GM12878 (cell line): ENCODE results near the gene ATP13A2. TPM values are rescaled to one million over a fixed set of nuclear protein-coding genes. Genes with fewer than 3 reads are reported as not detected.
A peak's percentile ranks its signal among the peaks of the same experiment; 100 is the strongest.

ENCODE experiments used
- CBFB ChIP-seq: IDR thresholded peaks from 2 replicates; pipeline ENCODE4 v1.6.1; 2016; ENCODE audit warnings: antibody characterized with exemption, low read depth
- E2F4 ChIP-seq: IDR thresholded peaks from 2 replicates; pipeline ENCODE4 v1.6.1; 2012; ENCODE audit warnings: low read depth, low read length, improper control_type of control experiment
- FOXM1 ChIP-seq: IDR thresholded peaks from 2 replicates; pipeline ENCODE4 v1.6.1; 2012; ENCODE audit warnings: low read depth, mild to moderate bottlenecking, inconsistent platforms, low read length, moderate library complexity
- GABPA ChIP-seq: IDR thresholded peaks from 2 replicates; pipeline ENCODE4 v1.6.1; 2014; ENCODE audit warnings: antibody characterized with exemption, low read depth, mild to moderate bottlenecking, inconsistent platforms
- HSF1 ChIP-seq: fragments of 150-350 bp; IDR thresholded peaks from 2 replicates; pipeline ENCODE4 v1.6.1; 2014; ENCODE audit warnings: mild to moderate bottlenecking, low read depth, low read length
- IRF3 ChIP-seq: fragments of 450-650 bp; IDR thresholded peaks from 2 replicates; pipeline ENCODE4 v1.6.1; 2014; ENCODE audit warnings: mild to moderate bottlenecking
- JUND ChIP-seq: IDR thresholded peaks from 2 replicates; pipeline ENCODE4 v1.6.1; 2012; ENCODE audit warnings: low read depth, mild to moderate bottlenecking, low read length, improper control_type of control experiment, moderate library complexity
- NFYB ChIP-seq: IDR thresholded peaks from 2 replicates; pipeline ENCODE4 v1.6.1; 2011; ENCODE audit warnings: low read depth, mild to moderate bottlenecking, low read length, improper control_type of control experiment, moderate library complexity; ENCODE audit not compliant: insufficient read depth
- NR2C2 ChIP-seq: IDR thresholded peaks from 2 replicates; pipeline ENCODE4 v1.6.1; 2011; ENCODE audit warnings: borderline replicate concordance, low read depth; ENCODE audit not compliant: control insufficient read depth, insufficient read length
- POLR2AphosphoS2 ChIP-seq: IDR thresholded peaks from 2 replicates; pipeline ENCODE4 v1.6.1; 2011; ENCODE audit warnings: low read depth, mild to moderate bottlenecking, low read length, improper control_type of control experiment, moderate library complexity
- POU2F2 ChIP-seq: IDR thresholded peaks from 3 replicates; pipeline ENCODE4 v1.6.1; 2011; ENCODE audit warnings: low read depth, mild to moderate bottlenecking, low read length, borderline replicate concordance
- RELB ChIP-seq: fragments of 450-650 bp; IDR thresholded peaks from 2 replicates; pipeline ENCODE4 v1.6.1; 2017; ENCODE audit warnings: low read depth, mild to moderate bottlenecking, moderate library complexity
- RFX5 ChIP-seq: IDR thresholded peaks from 2 replicates; pipeline ENCODE4 v1.6.1; 2011; ENCODE audit warnings: low read depth, low read length, improper control_type of control experiment
- SMAD5 ChIP-seq: IDR thresholded peaks from 2 replicates; pipeline ENCODE4 v1.6.1; 2016; ENCODE audit warnings: antibody characterized with exemption, low read depth
- SMC3 ChIP-seq: IDR thresholded peaks from 2 replicates; pipeline ENCODE4 v1.6.1; 2011; ENCODE audit warnings: low read length, improper control_type of control experiment, borderline replicate concordance
- SPI1 ChIP-seq: IDR thresholded peaks from 2 replicates; pipeline ENCODE4 v1.6.1; 2011; ENCODE audit warnings: low read depth, mild to moderate bottlenecking, low read length, moderate library complexity, borderline replicate concordance; ENCODE audit not compliant: insufficient read depth
- USF1 ChIP-seq: IDR thresholded peaks from 2 replicates; pipeline ENCODE4 v1.6.1; 2011; ENCODE audit warnings: borderline replicate concordance, low read depth, mild to moderate bottlenecking, moderate library complexity, mixed read lengths, low read length; ENCODE audit not compliant: insufficient read depth; ENCODE audit errors: extremely low read length
- ZNF24 ChIP-seq: fragments of 450-650 bp; IDR thresholded peaks from 2 replicates; pipeline ENCODE4 v1.6.1; 2017; ENCODE audit warnings: antibody characterized with exemption, mild to moderate bottlenecking
- polyA plus RNA-seq, 11 experiments: library from polyadenylated mRNA; depleted of rRNA in 4 of 11; unstranded in 6 of 11; stranded (reverse) in 5 of 11; fragments of >200 nt; fragmentation: Nextera tagmentation in 4 of 11; fragmentation: Illumina TruSeq in 1 of 11; extraction: Ambion mirVana in 4 of 11; extraction: Trizol in 1 of 11; gene quantifications; 1 replicate in 1 of 11; 2 replicates in 10 of 11; pipeline versions ENCODE4 v1.2.1 to v1.2.3, GENCODE V29; 2011 to 2016; ENCODE audit warnings: inconsistent platforms in 2 of 11, missing spikeins in 2 of 11, low read depth in 1 of 11
- total RNA-seq, 4 experiments: library from RNA; depleted of rRNA in 3 of 4; stranded (reverse); fragments of >200 nt in 3 of 4; fragmentation: Illumina TruSeq in 1 of 4; extraction: Trizol in 1 of 4; gene quantifications; 2 replicates each; pipeline versions ENCODE4 v1.2.1 to v1.2.3, GENCODE V29; 2013 to 2021
- TF ChIP-seq, protein P1 (sequence below): fragments of 450-650 bp; IDR thresholded peaks from 2 replicates; pipeline ENCODE4 v1.6.1; 2017; ENCODE audit warnings: borderline replicate concordance

The ATP13A2 gene
- total and polyA plus RNA-seq, 10 of the 15 experiments (the other 5 are each of a cell fraction or from before 2014, with no cell fraction given), result 0.24 to 30.5 (median 8.0) TPM

DNA sequence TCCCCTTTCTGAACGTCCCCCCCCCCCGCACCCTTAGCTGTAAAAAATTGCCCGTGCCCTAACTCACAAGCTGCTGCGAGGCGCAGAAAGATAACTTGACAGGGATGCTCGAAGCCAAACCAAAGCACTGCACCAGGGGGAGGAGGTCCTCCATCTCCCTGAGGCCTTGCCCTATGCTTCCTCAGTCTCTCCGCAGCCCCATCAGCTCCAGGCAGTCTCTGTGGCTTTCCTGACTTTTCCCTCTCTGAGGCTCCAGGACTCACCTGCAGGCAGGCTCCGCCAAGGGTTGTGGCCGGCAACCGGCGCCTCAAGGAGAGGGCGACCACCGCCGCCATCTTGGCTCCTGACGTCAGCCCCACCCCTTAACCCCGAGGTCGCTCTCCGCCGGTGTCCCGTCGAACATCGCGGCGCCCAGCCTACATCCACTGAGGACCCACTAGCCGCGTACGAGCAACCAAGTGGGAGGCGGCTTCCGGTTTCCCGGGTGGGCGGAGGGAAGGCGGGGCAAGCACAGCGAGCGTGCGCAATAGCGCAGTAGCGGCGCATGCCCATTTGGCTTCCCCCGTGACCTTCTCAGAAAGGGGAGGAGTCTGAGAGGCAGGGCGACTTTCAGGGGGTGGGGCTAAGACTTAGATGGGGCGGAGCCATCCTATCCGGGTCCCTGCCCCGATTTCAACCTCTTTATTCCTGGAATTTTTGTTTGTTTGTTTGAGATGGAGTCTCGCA is 42.1 kb upstream of the ATP13A2 start, which contains the start of gene SDHB (continued):
- TF ChIP-seq SPI1 (no peak), NR2C2 (no peak), FOXM1 (no peak), RELB (peak; percentile 91), POLR2AphosphoS2 (peak; percentile 54; the same call in 1 of the 2 replicates), GABPA (peak; percentile 71), NFYB (peak; percentile 60; the same call in 1 of the 2 replicates), CBFB (peak; percentile 66; the same call in 1 of the 2 replicates), IRF3 (no peak), RFX5 (no peak), POU2F2 (no peak), SMC3 (no peak), USF1 (peak; percentile 65), ZNF24 (no peak), HSF1 (no peak), SMAD5 (0 out of 2 replicates have a peak, but pooled peaks have one; percentile 41), JUND (peak; percentile 31; the same call in 1 of the 2 replicates), E2F4 (0 out of 2 replicates have a peak, but pooled peaks have one; percentile 35)
- TF ChIP-seq, protein P1, sequence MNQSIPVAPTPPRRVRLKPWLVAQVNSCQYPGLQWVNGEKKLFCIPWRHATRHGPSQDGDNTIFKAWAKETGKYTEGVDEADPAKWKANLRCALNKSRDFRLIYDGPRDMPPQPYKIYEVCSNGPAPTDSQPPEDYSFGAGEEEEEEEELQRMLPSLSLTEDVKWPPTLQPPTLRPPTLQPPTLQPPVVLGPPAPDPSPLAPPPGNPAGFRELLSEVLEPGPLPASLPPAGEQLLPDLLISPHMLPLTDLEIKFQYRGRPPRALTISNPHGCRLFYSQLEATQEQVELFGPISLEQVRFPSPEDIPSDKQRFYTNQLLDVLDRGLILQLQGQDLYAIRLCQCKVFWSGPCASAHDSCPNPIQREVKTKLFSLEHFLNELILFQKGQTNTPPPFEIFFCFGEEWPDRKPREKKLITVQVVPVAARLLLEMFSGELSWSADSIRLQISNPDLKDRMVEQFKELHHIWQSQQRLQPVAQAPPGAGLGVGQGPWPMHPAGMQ, result no peak
